ENCODE data around the gene HSPD1.

Gene HSPD1

GRCh38 chr2:197517150-197517549 is 17.5 kb upstream of the HSPD1 start:
- TF ChIP-seq CTCF (conservative IDR thresholded peaks at IDR 0.05; ENCODE audit: low read depth, low read length): no peak
- DNase-seq (ENCODE audit: low read depth): no peak
- peak overlapping the region; percentile 98 for H3K4me3 ChIP-seq (ENCODE audit: low read depth, low read length)

DNA sequence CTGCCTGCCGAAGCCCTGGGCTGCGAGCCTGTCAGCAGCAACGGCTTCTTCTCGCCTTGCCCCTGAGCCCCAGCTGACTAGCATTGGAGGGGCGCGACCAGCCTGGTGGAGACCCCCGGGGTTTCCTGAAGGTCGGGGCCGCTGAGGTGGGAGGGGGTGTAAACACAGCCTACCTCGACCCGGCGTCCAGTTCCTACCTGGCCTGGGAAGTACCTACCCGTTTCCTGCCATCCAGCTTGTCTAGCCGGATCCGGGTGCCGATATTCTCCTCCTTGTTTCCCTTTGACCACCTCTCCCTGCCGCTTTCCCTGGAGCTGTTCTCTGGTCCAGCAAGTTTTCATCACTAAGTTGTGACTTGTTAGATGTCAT is 16.7 kb upstream of the HSPD1 start:
- no peak for TF ChIP-seq CTCF (conservative IDR thresholded peaks at IDR 0.05; ENCODE audit: low read depth, low read length)
- H3K4me3 ChIP-seq (ENCODE audit: low read depth, low read length): peak overlapping the region; percentile 98
- peak; percentile 45 for DNase-seq (ENCODE audit: low read depth)

DNA sequence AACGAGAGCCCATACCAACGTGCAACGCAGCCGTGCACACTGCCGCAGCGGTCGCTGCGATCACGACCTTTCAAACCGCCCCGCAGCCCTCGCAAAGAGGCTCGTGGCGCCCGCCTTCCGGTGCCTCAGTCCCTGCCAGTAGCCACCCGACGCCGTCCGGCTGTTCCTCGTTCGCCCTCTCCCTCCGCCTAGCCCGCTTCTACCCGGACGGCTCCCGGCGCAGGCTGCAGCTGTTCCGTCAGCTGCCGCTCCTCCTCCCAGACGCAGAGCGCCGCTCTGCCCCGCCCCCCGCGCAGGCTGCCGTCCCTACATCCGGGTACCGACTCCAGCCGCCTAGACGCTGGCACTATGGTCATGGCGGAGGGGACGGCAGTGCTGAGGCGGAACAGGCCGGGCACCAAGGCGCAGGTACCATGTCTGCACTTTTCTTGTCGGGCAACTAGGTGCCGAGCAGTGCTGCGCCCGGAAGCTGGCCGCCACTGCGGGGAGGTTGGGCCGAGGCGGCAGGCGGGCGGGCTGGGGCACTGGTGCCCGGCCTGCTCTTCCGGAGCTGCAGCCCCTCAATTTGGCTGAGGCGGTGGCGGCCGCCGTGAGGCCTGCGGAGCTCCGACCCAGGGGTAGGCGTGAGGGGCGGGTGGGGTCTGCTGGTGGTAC is 16.2 kb upstream of the HSPD1 start, which contains the start of gene MOB4:
TSS of gene MOB4 (plus strand) at position 328 of the 654 bp plus-strand sequence. CDS start at position 349, 21 bp downstream.
- H3K4me3 ChIP-seq (ENCODE audit: low read depth, low read length): peak within 1 kb of the TSS; percentile 98
- peak; percentile 95 for DNase-seq (ENCODE audit: low read depth)
- TF ChIP-seq CTCF (conservative IDR thresholded peaks at IDR 0.05; ENCODE audit: low read depth, low read length): no peak

DNA sequence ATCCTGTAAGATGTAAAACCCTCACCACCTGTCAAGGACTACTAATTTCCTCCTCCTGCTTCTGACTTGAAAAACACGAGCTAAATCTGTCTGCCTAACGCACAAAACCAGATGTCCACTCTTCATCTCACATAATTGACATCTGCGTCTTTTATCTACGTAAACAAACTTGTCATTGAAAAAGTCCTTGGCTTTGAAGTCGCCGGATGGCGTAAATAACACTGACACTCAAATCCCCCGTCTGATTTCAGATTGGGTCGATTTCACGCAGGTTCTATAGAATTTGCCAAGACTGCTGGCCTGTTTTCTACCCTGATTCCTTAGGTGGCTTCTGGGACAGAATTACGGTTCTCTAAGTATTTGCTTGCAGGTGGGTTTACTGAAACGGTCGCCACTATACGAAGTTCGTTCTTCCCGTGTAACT is 15.7 kb upstream of the HSPD1 start:
- no peak for TF ChIP-seq CTCF (conservative IDR thresholded peaks at IDR 0.05; ENCODE audit: low read depth, low read length)
- no peak for DNase-seq (ENCODE audit: low read depth)
- H3K4me3 ChIP-seq (ENCODE audit: low read depth, low read length): peak overlapping the region; percentile 98

DNA sequence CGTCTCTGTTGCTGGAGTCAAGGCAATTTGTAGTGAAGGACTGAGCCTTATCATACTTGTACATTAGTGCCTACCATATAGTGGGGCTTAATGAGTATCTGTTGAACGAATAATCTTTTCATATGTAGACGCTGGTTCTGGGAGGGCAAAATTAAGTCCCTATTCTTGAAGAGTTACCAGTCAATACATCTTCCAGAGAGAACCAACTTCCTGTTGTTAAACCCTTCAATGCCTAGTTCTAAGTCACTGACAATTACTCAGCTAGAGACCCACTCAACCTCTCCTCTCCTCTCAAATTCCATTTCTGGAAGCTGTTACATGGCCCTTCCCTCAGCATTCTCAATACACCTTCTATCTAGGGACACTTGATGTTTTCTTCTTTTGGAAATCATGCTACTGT is 15.1 kb upstream of the HSPD1 start:
- H3K4me3 ChIP-seq (ENCODE audit: low read depth, low read length): no peak overlapping the region
- no peak for DNase-seq (ENCODE audit: low read depth)
- no peak for TF ChIP-seq CTCF (conservative IDR thresholded peaks at IDR 0.05; ENCODE audit: low read depth, low read length)

DNA sequence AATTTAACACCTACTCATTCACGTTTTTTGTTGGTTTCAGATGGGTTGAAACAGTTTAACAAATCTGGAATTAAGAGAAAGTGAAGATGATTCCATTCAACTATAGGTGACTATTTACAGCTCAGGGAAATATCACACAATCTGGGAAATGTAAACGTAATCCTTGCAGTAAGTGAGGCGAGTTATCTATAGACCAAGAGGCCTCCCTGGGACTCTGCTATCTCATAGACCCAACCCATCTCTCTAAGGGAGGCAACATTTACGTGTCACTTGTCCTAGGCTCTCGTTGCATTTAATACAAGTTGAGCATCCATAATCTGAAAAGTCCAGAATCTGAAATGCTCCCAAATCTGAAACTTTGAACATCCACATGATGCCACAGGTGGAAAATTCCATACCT is 14.3 kb upstream of the HSPD1 start:
- H3K4me3 ChIP-seq (ENCODE audit: low read depth, low read length): no peak overlapping the region
- no peak for DNase-seq (ENCODE audit: low read depth)
- TF ChIP-seq CTCF (conservative IDR thresholded peaks at IDR 0.05; ENCODE audit: low read depth, low read length): no peak

DNA sequence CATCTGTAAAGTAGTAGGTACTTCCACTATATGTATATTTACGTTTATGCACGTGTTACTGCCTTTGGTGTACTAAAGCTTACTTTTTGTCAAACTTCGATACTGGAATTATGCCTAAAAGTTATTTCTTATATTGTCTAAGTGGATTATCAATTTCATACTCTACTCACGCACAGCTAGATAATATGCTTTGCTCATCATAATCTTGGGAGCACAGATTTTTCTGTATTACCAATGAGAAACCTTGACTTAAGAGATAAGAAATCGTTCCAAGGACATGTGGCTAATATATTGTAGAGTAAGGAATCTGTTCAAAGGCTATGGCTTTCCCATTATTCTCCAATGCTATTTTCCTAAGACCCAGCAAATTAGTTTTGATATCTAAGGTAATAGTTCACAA is 7.0 kb upstream of the HSPD1 start:
- no peak for DNase-seq (ENCODE audit: low read depth)
- no peak overlapping the region for H3K4me3 ChIP-seq (ENCODE audit: low read depth, low read length)
- TF ChIP-seq CTCF (conservative IDR thresholded peaks at IDR 0.05; ENCODE audit: low read depth, low read length): no peak
